Activated gamma-delta T cell (primary cell): ENCODE results near the gene PANK2.
"Not testable (repeated sequence)": the region's sequence is repeated elsewhere in the genome, so short reads cannot be mapped to it uniquely, and the experiment has no call there.

Experiments
- DNase-seq: peaks from one replicate; lab custom pipeline; 2025; lab: John Stamatoyannopoulos, UW

PANK2 gene

DNA sequence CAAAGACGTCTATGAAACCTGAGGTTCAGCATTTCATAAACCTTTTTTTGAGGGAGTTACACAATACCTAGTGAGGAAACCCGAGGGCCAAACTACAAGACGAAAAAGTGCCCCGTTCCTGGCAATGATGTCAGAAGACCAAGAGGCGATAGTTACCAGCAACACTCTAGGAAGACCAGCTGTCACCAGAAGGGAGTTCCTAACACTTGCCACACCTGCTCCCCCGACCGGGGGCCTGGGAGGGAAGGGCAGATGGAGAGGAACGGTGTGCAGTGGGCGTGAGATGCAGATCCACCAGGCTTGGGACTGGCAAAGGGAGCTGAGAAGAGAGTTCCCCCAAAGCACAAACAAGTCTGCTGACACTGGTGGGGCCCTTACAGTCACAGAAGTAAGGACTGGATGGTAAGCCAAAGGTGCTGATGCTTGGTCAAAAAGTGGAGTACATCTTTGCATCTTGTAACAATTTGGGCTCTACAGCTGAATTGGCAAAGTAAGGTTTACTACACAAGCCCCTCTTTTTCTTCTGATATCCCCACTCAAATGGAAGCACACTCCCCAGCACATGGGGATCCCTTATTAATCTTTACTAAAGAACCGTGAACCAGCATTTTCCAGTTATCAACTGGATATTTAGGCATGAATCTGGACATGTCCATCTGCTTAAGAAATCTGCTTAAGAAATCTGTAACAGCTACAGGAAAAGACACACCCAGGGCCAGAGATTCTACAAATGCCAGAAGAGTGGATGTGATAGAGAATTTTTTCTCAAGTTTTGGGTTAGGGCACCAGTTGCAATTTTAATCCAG lies 38.5 kb downstream of the PANK2 start:
- DNase-seq, result no peak

DNA sequence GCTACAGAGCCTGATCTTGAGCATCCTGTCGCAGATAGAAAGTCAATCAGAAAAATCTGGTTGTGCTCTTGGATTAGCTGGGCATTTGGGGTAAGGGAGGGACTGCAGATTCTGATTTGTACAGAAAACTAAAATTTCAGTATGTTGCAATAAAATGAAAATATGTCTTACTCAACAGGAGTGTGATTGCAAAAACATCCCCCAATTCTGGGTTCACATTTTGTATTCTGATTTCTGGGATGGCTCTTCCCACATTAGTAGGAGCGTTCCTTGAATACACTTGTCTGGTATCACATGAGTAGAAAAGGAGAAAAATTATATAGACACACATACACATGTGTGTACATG lies 40.5 kb downstream of the PANK2 start:
- no peak for DNase-seq

DNA sequence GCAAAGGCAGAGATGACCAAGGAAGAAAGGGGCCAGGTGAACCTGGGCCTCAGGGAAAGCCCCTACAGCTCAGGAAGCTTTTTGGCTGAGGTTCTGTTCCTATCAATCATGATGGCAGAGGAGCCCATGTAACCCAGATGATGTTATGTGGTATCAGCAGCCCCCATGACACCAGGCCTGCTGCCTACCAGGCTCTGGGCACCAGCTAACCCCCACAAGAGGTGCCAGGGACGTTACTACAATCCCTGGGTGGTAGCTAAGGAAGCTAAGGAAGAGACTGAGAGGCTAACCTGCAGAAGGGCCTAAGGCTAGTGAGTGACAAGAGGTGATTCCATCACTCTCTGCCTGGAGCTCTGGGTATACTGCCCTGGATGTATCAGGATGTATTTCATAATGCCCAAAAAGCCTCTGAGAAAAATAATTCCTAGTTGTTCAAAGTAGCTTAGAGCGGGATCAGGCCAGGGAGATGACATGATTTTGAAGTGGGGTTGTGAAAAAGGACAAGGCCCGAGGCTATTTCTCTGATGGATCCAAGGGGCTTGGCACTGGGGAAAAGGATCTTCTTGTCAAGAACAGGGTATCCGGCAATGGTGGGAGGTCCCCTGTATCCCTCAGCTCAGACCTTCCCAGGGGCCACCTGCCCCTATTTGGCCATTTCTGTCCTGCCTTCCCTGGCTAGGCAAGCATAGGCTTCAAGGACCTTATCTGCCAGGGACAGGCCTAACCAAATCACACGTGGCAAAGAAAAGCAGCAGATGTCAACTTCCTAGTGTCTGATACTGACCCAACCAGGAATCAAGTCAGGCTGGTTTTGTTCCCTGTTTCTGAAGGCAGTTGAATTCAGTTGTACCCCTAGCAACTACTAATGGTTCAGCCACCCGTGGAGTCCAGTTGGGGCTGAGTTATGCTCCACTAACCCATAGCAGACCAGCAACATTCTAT lies 41.3 kb downstream of the PANK2 start:
- DNase-seq, result no peak

DNA sequence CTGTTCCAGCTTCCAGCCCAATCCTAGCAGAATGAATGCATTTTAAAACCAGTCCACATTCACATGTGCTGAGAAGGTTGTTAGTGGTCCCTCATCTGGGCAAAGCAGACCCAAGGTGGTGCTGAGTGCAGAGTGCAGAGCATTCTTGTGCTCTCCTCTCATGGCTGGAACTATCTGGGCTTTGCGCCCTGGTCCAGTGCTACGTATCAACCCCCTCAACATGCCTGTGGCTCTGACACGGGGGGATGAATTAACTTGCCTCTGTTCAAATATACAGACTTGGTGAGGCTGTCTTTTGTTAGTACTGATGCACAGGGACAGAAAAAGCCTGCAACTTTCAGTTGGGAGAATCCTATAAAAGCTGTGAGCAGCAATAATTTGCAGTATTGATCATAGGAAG lies 42.5 kb downstream of the PANK2 start:
- no peak for DNase-seq

DNA sequence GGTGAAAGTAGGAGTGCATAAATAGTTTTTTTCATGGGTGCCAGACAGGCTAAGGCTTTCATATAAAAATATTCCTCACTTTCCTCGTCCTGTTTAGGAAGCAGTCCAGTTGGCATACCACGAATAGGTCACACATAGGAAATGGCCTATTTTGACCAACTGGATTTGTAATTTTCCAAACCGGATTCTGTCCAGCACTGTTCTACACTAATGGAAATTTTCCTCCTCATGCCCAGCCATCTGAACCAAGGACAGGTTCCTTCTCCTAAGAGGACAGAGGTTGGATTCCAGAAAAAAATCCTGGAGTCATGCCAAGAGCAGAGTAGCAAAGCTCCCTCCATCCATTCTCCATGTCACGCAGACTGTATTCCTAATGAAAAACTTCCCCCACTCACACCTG lies 43.1 kb downstream of the PANK2 start:
- no peak for DNase-seq

DNA sequence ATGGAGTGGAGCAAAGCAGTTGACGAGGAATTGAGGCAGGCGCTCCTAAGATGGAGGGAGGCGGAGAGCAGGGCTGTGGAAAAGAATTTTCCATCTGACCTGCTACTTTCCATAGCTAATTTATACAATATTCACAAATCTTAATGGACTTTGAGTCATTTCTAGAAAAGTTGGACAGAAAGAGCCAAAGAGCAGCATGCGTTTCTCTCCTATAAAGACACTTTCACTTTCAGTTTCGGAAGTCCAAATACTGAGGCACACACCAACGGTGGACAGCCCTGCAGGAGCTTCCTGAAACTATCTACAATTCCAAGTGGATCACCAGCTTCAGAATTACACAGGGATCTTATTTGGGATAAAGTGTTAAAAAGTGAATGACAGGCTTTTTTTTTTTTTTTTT lies 43.5 kb downstream of the PANK2 start:
- no peak for DNase-seq

DNA sequence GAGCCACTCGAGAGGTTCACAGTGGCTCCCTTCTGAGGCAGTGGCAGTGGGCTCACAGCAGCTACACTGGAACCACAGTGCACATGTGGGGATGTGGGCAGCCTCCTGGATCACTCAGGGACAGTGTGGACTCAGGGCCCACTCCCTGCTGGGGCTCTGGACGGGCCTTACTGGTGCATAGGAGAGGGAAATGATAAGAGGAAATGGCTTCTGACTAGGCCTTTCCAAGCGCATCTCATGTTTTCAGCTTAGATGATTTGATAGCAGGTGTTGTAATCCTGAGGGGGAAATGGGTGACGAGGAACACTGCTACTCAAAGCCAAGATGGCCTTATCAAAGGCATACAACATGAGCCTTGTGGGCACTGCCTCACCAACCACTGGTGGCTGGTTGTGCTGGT lies 44.0 kb downstream of the PANK2 start:
- no peak for DNase-seq

DNA sequence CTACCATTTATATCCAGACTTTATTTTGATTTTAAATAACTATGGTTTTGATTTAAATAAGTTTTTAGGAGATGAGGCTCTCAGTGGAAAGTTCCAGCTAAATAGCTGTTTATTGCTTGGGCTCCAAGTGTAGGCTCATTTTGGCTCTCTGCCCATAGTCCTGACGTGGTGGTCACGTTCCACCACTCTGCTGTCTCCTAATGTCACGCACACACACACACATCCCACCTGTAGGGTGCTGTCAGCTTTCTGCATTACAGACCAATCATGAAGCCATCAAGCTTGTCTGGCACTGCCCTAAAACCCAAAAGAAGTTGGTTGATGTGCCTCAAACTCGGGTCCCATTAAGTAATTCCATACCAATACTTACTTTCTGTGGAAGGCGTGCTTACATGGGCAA lies 45.4 kb downstream of the PANK2 start:
- DNase-seq, result no peak

DNA sequence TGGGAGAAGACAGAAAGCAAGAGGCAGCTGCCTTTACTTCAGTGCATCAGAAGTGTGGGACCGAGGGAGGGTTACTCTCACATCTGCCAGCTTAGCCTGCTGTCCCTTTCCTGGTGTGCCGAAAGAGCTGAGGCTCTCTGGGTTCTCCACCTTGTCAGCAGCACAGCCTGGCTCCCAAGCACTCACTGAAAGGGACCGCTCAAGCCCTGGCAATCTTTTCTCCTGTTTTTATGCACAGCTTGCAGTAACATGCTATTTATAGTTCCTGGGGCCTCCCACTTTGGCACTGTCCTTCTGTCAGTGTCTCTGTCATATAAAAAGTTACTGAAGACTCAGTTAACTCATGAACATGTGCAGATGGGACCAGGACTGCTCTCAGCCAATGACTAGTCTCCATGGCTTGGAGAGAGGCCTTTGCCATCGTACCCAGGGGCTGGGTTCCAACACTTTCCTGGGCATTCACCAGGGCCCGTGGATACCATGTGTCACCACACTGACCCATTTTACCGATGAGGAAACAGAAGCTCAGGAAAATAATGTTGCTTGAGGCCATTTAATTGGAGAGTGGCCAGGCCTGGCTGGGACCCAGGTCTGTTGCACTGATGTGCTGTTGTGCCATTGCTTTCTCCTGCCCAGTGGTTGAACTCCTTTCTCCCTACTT lies 46.2 kb downstream of the PANK2 start:
- no peak for DNase-seq

DNA sequence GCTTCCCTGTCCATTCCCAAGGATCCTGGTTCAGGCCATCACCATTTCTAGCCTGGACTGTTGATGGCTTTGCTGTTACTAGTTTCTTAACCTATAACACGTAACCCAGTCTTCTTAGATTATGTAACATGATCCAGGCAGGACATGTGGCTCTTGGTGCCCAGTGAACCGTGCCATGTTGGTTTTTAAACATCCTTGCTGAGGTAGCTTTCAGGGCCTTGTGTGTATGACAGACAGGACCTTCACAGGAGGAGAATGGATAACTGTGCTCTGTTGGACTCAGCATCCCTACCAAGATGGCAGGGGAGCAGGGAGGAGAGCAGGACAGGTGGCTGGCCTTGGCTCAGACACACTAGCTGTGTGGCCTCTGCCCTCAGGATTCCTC lies 46.8 kb downstream of the PANK2 start:
- no peak for DNase-seq

DNA sequence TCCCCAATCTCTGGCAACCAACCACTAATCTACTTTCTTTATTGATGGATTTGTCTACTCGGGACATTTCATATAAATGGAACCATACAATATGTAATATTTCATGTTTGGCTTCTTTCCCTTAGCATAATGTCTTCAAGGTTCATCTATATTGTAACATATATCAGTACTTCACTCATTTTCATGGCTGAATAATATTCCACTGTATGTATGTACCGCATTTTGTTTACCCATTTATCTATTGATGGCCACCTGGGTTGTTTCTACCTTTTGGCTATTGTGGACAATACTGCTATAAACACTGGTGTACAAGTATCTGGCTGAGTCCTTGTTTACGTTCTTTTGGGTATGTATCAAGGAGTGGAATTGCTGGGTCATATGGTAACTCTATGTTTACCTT lies 48.4 kb downstream of the PANK2 start:
- DNase-seq, result no peak

DNA sequence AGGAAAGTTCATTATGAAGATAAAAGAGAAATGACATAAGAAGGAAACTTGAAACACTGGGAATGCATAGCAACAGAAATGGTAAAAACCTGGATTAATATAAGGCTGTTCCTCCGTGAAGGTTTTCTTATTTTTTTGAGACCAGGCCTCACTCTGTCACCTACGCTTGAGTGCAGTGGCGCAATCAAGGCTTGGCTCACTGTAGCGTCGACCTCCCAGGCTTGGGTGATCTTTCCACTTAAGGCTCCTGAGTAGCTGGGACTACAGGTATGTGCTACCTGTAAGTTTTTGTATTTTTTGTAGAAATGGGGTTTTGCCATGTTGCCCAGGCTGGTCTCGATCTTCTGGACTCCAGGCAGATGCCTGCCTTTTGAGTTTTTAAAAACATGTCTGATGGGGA lies 51.7 kb downstream of the PANK2 start:
- DNase-seq, result no peak

DNA sequence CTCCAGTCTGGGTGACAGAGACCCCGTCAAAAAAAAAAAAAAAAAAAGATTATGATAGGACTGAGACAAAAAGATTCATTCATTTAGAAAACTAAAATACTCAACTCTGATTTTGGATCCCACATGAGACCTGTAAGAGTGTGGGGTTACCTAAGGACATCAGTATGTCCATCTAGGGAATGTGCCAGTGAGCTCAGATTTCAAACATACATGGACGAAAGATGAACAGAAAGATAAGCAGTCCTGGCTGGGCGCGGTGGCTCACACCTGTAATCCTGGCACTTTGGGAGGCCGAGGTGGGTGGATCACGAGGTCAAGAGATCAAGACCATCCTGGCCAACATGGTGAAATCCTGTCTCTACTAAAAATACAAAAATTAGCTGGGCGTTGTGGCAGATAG lies 57.5 kb downstream of the PANK2 start:
- not testable (repeated sequence) for DNase-seq

DNA sequence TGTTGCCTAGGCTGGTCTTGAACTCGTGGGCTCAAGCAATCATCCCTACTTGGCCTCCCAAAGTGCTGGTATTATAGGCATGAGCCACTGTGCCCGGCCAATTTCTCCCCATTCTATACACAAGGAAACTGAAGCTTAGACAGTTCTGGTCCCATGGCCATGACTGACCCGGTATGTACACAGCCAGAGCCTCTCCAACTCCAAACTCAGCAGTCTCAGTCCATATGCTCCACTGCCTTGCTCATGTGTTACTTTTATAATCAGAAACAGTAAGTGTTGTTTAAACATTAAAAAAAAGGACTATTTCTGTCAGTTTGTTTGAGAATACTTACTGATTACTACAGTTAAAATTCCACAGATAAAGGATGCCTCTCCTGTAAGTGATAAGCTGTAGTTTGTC lies 75.5 kb downstream of the PANK2 start:
- DNase-seq, result no peak

DNA sequence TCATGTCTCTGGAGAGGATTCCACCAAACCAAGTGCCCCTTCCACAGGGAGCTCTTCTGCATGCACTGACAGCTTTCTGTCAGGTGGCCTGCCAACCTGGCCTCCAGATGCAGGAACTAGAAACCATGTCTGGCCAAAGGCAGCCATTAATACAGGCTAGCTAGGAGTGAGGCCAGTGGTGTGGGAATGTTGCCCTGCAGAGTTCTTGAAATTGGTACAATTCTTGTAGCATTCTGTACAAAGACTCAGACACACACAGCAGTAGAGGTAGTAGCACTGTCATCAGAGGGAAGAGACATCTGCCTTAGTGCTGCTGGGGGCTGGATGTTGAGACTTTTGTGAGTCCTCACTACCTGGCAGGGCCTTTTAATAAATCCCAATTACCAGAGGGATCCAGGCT lies 77.4 kb downstream of the PANK2 start:
- no peak for DNase-seq

DNA sequence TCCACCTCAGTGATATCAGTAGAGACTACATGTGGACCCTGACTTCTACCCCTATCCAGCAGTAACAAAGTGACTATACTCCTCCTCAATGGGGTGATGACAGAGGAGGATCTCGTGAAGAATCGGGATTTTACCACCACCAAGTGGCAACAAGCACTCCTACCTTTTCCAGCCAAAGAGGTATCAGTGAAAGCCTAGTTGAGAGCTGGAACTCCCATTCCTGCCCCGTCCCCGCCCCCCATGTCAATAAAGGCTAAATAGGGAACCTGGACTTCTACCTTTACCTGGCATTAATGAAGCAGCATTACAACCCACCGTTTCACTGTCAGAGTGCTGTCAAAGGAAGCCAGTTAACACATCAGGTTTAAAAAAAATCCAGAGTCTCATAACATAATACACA lies 80.8 kb downstream of the PANK2 start:
- DNase-seq, result no peak

DNA sequence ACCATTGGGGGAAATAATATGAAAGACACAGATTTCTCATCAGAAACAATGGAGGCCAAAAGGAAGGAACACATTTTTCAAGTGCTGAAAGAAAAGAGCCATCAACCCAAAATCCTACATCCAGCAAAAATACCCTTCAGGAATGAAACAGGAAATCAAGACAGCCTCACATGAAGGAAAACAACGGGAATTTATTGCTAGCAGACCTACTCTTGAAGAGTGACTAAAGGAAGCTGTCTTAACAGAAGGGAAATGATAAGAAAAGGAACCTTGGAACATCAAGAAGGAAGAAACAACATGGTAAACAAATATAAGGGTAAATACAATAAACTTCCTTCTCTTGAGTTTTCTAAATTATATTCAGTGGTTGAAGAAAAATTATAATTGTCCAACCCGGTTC lies 82.0 kb downstream of the PANK2 start:
- no peak for DNase-seq

DNA sequence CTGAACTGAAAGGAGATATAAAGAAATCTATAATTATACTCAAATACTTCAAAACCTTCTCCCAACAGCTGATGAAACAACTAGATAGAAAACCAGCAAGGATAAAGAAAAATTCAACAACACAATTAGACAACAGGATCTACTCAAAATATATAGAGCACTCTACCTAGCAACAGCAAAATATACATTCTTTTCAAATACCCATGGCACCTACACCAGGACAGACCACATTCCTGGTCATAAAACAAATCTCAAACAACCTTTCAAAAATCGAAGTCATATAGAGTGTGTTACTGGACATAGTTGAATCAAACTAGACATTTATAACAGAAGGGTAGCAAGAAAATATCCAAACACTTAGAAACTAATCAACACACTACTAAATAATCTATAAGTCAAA lies 83.0 kb downstream of the PANK2 start:
- DNase-seq, result no peak

DNA sequence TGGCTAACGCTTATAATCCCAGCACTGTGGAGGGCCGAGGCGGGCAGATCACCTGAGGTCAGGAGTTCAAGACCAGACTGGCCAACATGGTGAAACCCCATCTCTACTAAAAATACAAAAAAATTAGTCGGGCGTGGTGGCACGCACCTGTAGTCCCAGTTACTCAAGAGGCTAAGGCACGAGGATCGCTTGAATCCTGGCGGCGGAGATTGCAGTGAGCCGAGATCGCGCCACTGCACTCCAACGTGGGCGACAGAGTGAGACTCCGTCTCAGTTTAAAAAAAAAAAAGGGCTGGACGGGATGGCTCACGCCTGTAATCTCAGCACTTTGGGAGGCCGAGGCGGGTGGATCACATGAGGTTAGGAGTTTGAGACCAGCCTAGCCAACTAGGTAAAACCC lies 83.4 kb downstream of the PANK2 start:
- not testable (repeated sequence) for DNase-seq

DNA sequence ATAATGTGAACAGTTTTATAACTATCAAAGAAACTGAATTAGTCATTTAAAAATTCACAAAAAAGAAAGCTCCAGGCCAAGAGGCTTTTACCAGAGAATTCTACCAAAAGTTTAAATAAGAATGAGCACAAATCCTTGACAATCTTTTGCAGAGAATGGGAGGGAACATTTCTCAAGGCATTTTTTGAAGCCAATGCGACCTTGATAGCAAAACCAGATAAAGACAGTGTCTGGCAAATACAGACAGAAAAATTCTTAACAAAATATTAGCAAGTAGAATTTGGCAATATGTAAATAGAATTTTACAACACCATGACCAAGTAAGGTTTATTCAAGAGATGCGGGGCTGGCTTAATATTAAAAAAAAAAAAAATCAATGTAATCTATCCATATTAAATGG lies 84.5 kb downstream of the PANK2 start:
- no peak for DNase-seq

DNA sequence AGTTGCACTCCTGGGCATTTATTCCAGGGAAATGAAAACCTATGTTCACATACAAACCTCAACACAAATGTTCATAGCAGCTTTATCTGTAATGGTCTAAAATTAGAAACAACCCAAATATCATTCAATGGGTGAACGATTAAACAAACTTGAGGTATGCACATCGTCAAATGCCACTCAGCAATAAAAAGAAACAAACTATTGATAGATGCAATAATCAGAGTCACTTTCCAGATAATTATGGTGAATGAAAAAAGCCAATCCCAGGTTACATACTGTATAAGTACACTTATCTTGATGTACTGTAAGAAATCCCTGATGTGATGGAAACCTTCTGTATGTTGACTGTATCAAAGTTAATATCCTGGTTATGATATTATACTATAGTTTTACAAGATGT lies 87.3 kb downstream of the PANK2 start:
- DNase-seq, result no peak
